Mononuclear cell (primary cell): ENCODE results near the gene KDM4C. TPM values are rescaled to one million over a fixed set of nuclear protein-coding genes. Genes with fewer than 3 reads are reported as not detected.

Experiments
- H3K27me3 ChIP-seq: 2 replicates; pipeline ENCODE4 v1.6.0; 2011; ENCODE audit warnings: low read length, control low read depth; ENCODE audit not compliant: insufficient read depth
- H3K4me1 ChIP-seq: 2 replicates; pipeline ENCODE4 v1.5.1; 2011; ENCODE audit warnings: mild to moderate bottlenecking, low read length, control low read depth; ENCODE audit not compliant: insufficient read depth
- H3K4me3 ChIP-seq: 2 replicates; pipeline ENCODE4 v1.5.1; 2011; ENCODE audit warnings: mild to moderate bottlenecking, low read length, moderate library complexity
- H3K9me3 ChIP-seq: 2 replicates; pipeline ENCODE4 v1.5.1; 2011; ENCODE audit warnings: low read depth, mild to moderate bottlenecking, control low read depth, low read length
- total RNA-seq: library from RNA; depleted of rRNA; stranded (reverse); fragments of >200 nt; gene quantifications from one replicate; pipeline ENCODE4 v1.2.3, GENCODE V29; 2012

The KDM4C gene
- total RNA-seq, 1 donor, result 78.6 TPM

GRCh38 chr9:6909181-6909580 is 151.4 kb downstream of the KDM4C start:
- no peaks in the 10 kb centered on the region for H3K27me3 ChIP-seq
- H3K4me3 ChIP-seq, result no peak overlapping the region
- H3K9me3 ChIP-seq, result no peaks in the 10 kb centered on the region
- H3K4me1 ChIP-seq, result peaks cover 7% of the 10 kb centered on the region

- Histone ChIP-seq H3K27me3 (no peaks in the 10 kb centered on the region), H3K4me1 (peaks cover 9% of the 10 kb centered on the region), H3K4me3 (no peak overlapping the region), H3K9me3 (no peaks in the 10 kb centered on the region)
Observed at GRCh38 chr9:6910032-6910431, 152.3 kb downstream of the KDM4C start.

GRCh38 chr9:6910497-6910896 is 152.7 kb downstream of the KDM4C start:
- Histone ChIP-seq H3K4me3 (no peak overlapping the region), H3K4me1 (peaks cover 9% of the 10 kb centered on the region), H3K9me3 (no peaks in the 10 kb centered on the region), H3K27me3 (no peaks in the 10 kb centered on the region)

- no peaks in the 10 kb centered on the region for H3K9me3 ChIP-seq
- H3K4me3 ChIP-seq, result no peak overlapping the region
- H3K4me1 ChIP-seq, result peaks cover 9% of the 10 kb centered on the region
- H3K27me3 ChIP-seq, result no peaks in the 10 kb centered on the region
Observed at GRCh38 chr9:6911901-6912638, 154.3 kb downstream of the KDM4C start.

GRCh38 chr9:6915635-6916034 is 157.9 kb downstream of the KDM4C start:
- Histone ChIP-seq H3K4me1 (peaks cover 17% of the 10 kb centered on the region), H3K27me3 (no peaks in the 10 kb centered on the region), H3K9me3 (no peaks in the 10 kb centered on the region), H3K4me3 (no peak overlapping the region)

- H3K9me3 ChIP-seq, result no peaks in the 10 kb centered on the region
- no peak overlapping the region for H3K4me3 ChIP-seq
- H3K27me3 ChIP-seq, result no peaks in the 10 kb centered on the region
- H3K4me1 ChIP-seq, result peaks cover 13% of the 10 kb centered on the region
Observed at GRCh38 chr9:6917162-6917561, 159.4 kb downstream of the KDM4C start.

- Histone ChIP-seq H3K9me3 (no peaks in the 10 kb centered on the region), H3K4me1 (peaks cover 15% of the 10 kb centered on the region), H3K4me3 (no peak overlapping the region), H3K27me3 (no peaks in the 10 kb centered on the region)
Observed at GRCh38 chr9:6920041-6920440, 162.3 kb downstream of the KDM4C start.

GRCh38 chr9:6921315-6921714 is 163.5 kb downstream of the KDM4C start:
- Histone ChIP-seq H3K4me3 (no peak overlapping the region), H3K9me3 (no peaks in the 10 kb centered on the region), H3K4me1 (peaks cover 15% of the 10 kb centered on the region), H3K27me3 (no peaks in the 10 kb centered on the region)

- H3K4me3 ChIP-seq, result no peak overlapping the region
- H3K4me1 ChIP-seq, result peaks cover 15% of the 10 kb centered on the region
- no peaks in the 10 kb centered on the region for H3K9me3 ChIP-seq
- no peaks in the 10 kb centered on the region for H3K27me3 ChIP-seq
Observed at GRCh38 chr9:6922124-6922676, 164.4 kb downstream of the KDM4C start.

GRCh38 chr9:6922680-6923079 is 164.9 kb downstream of the KDM4C start:
- H3K9me3 ChIP-seq, result no peaks in the 10 kb centered on the region
- H3K4me3 ChIP-seq, result no peak overlapping the region
- H3K27me3 ChIP-seq, result no peaks in the 10 kb centered on the region
- H3K4me1 ChIP-seq, result peaks cover 15% of the 10 kb centered on the region

- Histone ChIP-seq H3K4me1 (peaks cover 15% of the 10 kb centered on the region), H3K4me3 (no peak overlapping the region), H3K27me3 (no peaks in the 10 kb centered on the region), H3K9me3 (no peaks in the 10 kb centered on the region)
Observed at GRCh38 chr9:6923086-6923485, 165.3 kb downstream of the KDM4C start.

GRCh38 chr9:6924149-6924548 is 166.4 kb downstream of the KDM4C start:
- Histone ChIP-seq H3K27me3 (no peaks in the 10 kb centered on the region), H3K4me1 (peaks cover 15% of the 10 kb centered on the region), H3K9me3 (no peaks in the 10 kb centered on the region), H3K4me3 (no peak overlapping the region)

- Histone ChIP-seq H3K4me1 (peaks cover 13% of the 10 kb centered on the region), H3K4me3 (no peak overlapping the region), H3K9me3 (no peaks in the 10 kb centered on the region), H3K27me3 (no peaks in the 10 kb centered on the region)
Observed at GRCh38 chr9:6924988-6925563, 167.3 kb downstream of the KDM4C start.

- H3K9me3 ChIP-seq, result no peaks in the 10 kb centered on the region
- H3K27me3 ChIP-seq, result no peaks in the 10 kb centered on the region
- peaks cover 5% of the 10 kb centered on the region for H3K4me1 ChIP-seq
- H3K4me3 ChIP-seq, result no peak overlapping the region
Observed at GRCh38 chr9:6925836-6926235, 168.1 kb downstream of the KDM4C start.

- Histone ChIP-seq H3K27me3 (no peaks in the 10 kb centered on the region), H3K4me3 (no peak overlapping the region), H3K9me3 (no peaks in the 10 kb centered on the region), H3K4me1 (peaks cover 5% of the 10 kb centered on the region)
Observed at GRCh38 chr9:6926436-6926835, 168.7 kb downstream of the KDM4C start.

- Histone ChIP-seq H3K4me3 (no peak overlapping the region), H3K9me3 (no peaks in the 10 kb centered on the region), H3K4me1 (peaks cover 5% of the 10 kb centered on the region), H3K27me3 (no peaks in the 10 kb centered on the region)
Observed at GRCh38 chr9:6927838-6928237, 170.1 kb downstream of the KDM4C start.
